Mucosa of rectum (tissue), 2 donors: Measurements from ENCODE around the gene MAGEA9B.
A peak's percentile ranks its signal among the peaks of the same experiment; 100 is the strongest.
"Not testable (repeated sequence)": the region's sequence is repeated elsewhere in the genome, so short reads cannot be mapped to it uniquely, and the experiment has no call there.

Source experiments
- H3K27ac ChIP-seq, 2 donors: one replicate each; pipeline ENCODE4 v1.7.0; 2013; ENCODE audit warnings: inconsistent platforms in 2 of 2, low read depth in 2 of 2, low read length in 2 of 2
- H3K27me3 ChIP-seq, 2 donors: one replicate each; pipeline ENCODE4 v1.7.0; 2013; ENCODE audit warnings: low read length in 2 of 2; ENCODE audit not compliant: control insufficient read depth in 2 of 2, insufficient read depth in 2 of 2
- H3K36me3 ChIP-seq, 2 donors: one replicate each; pipeline ENCODE4 v1.7.0; 2013; ENCODE audit warnings: low read length in 2 of 2; ENCODE audit not compliant: control insufficient read depth in 2 of 2, insufficient read depth in 2 of 2
- H3K4me1 ChIP-seq, 2 donors: one replicate each; pipeline ENCODE4 v1.7.0; 2013; ENCODE audit warnings: low read length in 2 of 2, mild to moderate bottlenecking in 1 of 2; ENCODE audit not compliant: control insufficient read depth in 2 of 2, insufficient read depth in 2 of 2
- H3K4me3 ChIP-seq, 2 donors: one replicate each; pipeline ENCODE4 v1.7.0; 2013; ENCODE audit warnings: low read length in 2 of 2
- H3K9ac ChIP-seq, 2 donors: one replicate each; pipeline ENCODE4 v1.7.0; 2013; ENCODE audit warnings: low read length in 2 of 2, low read depth in 1 of 2, mild to moderate bottlenecking in 1 of 2
- H3K9me3 ChIP-seq, 2 donors: one replicate each; pipeline ENCODE4 v1.7.0; 2013; ENCODE audit warnings: low read length in 2 of 2; ENCODE audit not compliant: control insufficient read depth in 2 of 2
- donor health status: healthy.
- donor health status: Normal muscosa, but diverticular disease.

Gene MAGEA9B, protein sequence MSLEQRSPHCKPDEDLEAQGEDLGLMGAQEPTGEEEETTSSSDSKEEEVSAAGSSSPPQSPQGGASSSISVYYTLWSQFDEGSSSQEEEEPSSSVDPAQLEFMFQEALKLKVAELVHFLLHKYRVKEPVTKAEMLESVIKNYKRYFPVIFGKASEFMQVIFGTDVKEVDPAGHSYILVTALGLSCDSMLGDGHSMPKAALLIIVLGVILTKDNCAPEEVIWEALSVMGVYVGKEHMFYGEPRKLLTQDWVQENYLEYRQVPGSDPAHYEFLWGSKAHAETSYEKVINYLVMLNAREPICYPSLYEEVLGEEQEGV

DNA sequence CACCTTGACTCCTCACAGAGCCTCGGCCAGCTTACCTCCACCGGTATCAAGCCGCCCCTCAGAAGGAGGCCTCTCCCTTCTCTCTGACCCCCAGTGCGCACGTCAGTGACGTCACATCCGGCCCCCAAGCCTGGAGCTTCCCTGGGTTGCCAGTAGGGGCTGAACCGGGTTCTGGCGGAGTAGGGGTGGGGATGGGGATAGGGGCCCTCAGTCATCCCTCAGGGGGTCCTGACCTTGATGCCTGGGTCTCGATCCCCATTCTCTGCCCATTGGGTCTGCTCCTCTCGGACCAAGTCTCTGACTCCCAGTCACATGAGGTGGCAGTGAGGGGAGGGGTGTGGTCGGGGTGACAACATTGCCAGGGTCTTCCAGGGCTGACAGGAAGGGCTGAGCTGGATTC lies at the start of gene MAGEA9B:
Gene MAGEA9B, minus strand, starts transcription at position 101 of the 400 bp plus-strand sequence. CDS start 4,280 bp downstream, outside the sequence.
- not testable (repeated sequence) for H3K4me1 ChIP-seq, H3K36me3 ChIP-seq, H3K4me3 ChIP-seq, H3K27ac ChIP-seq, H3K9me3 ChIP-seq, H3K9ac ChIP-seq, H3K27me3 ChIP-seq

DNA sequence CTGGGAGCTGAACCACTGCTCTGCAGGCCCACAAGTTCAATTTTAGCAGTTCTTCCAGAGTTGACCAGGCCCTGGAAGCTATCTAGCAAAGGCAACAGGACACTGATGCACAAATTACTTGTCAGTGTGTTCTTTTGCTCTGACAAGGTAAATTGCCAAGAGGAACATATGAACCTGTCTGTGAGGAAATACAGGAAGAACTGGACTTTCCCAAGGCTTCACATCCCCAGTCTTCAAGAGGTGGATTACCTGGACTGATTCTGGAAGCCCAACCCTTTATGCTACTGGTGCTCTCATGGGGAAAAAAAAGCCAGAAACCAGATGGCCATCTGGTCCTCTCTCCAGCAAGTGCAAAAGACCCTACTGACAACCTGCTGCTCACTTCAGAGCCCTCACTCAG lies 46.3 kb upstream of the MAGEA9B start:
- no peak overlapping the region for H3K9ac ChIP-seq

DNA sequence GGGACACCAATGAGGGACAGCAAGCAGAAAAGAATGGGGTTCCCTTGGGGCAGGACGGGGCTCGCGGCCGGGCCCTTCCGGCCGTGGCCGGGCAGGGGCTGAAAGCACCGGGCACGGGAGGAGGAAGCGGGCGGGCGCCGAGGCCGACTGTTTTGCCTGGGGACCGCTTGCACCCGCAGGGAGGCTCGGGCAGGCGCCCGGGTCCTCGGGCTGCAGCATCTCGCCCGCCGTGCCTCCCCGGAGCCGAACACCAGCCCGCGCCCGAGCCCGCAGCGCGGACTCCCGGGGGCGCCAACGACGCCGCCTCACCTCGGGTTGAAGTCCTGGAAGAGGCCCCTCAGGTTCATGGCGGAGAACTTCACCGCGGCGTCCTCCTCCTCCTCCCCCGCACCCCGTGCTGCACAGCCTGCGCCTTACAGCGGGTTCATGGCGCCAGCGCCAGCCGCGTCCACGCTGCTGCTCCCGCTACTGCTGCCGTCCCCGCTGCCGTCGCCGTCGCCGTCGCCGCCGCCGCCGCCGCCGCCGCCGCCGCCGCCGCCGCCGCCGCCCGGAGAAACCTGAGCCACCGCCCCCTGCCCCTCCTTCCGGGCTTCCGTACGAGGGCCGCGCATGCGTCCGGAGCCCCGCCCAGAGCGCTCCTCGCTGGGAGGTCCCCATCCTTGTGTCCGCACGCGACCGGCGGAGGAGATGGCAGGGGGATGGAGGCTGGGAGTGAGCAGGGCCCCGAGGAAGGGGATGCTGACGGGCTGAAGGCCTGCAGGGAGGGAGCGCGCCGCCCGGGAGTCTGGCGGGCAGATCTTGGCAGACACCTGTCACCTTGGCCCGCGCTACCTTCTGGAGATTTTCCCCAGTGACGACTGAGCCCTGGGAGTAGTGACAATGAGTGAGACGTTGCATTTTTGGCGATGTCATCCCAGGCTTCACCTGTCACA lies 44.2 kb upstream of the MAGEA9B start, which contains the start of gene TMEM185A:
Gene TMEM185A, minus strand, starts transcription at position 559 of the 932 bp plus-strand sequence. Its CDS starts 212 bp downstream, at position 347.
- H3K4me1 ChIP-seq: peaks cover 0 to 10% of the 10 kb centered on the region in 2 donors
- no peaks in the 10 kb centered on the region for H3K36me3 ChIP-seq
- H3K9me3 ChIP-seq: no peaks in the 10 kb centered on the region
- peak within 1 kb of the TSS; percentile 43 to 58 for H3K27ac ChIP-seq
- H3K27me3 ChIP-seq: peaks cover 4 to 5% of the 10 kb centered on the region in 2 donors
- peak within 1 kb of the TSS; percentile 52 to 59 for H3K9ac ChIP-seq
- peak within 1 kb of the TSS; percentile 71 to 74 for H3K4me3 ChIP-seq

More for the DNA sequence above, 46.3 kb upstream of the MAGEA9B start:
- Histone ChIP-seq H3K4me3 (no peak overlapping the region), H3K4me1 (peaks cover 0 to 10% of the 10 kb centered on the region in 2 donors), H3K36me3 (no peaks in the 10 kb centered on the region), H3K27me3 (peaks cover 4 to 5% of the 10 kb centered on the region in 2 donors), H3K27ac (no peak overlapping the region), H3K9me3 (no peaks in the 10 kb centered on the region)

DNA sequence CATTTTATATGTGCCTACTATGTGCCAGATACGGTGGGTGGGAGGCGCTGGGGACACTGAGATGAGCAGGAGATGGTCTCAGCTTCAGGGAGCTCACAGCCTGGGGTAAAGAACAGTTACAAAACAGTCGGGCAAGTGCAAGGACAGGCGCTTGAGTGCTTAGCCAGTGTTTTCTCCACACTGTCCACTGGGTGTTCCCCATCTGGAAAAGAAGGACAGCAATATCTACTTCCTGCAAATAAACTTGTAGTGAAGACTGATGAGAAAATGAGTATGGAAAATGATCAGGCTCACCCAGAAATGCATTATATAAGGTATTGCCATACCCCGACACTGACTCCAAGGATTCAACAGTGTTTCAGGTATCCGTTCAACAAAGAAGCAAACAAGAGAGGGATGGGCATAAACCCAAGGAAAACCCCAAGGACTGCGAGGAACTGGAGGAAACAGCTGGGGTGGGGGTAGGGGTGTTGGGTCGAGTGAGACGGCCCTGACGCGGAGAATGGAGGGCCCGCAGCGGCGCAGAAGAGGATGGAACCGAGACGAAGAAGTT lies 43.5 kb upstream of the MAGEA9B start:
- peak overlapping the region; percentile 71 to 74 for H3K4me3 ChIP-seq
- no peaks in the 10 kb centered on the region for H3K36me3 ChIP-seq
- peaks cover 0 to 10% of the 10 kb centered on the region in 2 donors for H3K4me1 ChIP-seq
- H3K27ac ChIP-seq: peak overlapping the region; percentile 43 to 58
- peak overlapping the region; percentile 52 to 59 for H3K9ac ChIP-seq
- H3K9me3 ChIP-seq: no peaks in the 10 kb centered on the region
- H3K27me3 ChIP-seq: peaks cover under 1 to 3% of the 10 kb centered on the region in 2 donors

DNA sequence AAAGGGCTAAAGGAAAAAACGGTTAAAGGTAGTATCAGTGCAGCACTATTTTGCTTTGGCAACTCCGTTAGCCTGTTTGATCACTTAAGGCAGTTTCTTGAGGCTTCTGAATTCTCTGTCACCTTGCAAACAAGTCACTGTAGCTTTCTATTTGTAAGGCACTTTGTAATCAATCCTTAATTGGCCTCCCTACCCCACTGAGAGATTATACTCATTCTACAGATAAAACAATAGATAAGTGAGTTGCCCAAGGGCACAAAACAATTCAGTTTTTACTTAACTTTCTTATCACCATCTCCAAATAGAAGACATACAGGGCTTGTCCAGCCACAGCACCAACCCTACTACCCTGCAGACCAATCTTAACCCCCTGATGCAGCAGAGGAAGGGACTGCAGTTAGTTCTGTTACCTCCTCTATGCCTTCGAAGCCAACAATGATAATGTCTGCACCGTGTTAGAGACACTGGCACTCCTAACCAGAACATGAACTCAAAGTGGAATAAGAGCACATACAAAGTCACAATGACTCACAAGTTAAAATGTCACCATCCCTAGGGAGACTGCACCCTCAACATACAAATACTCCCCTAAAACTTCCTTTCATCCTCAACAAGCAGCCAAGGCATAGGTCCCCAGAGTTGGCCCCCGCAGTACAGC lies 42.6 kb upstream of the MAGEA9B start:
- Histone ChIP-seq H3K4me3 (peak overlapping the region in 1 of 2 donors; percentile 71), H3K9ac (peak overlapping the region in 1 of 2 donors; percentile 9), H3K36me3 (no peaks in the 10 kb centered on the region), H3K4me1 (peaks cover 0 to 10% of the 10 kb centered on the region in 2 donors), H3K9me3 (no peaks in the 10 kb centered on the region), H3K27me3 (no peaks in the 10 kb centered on the region), H3K27ac (no peak overlapping the region)

DNA sequence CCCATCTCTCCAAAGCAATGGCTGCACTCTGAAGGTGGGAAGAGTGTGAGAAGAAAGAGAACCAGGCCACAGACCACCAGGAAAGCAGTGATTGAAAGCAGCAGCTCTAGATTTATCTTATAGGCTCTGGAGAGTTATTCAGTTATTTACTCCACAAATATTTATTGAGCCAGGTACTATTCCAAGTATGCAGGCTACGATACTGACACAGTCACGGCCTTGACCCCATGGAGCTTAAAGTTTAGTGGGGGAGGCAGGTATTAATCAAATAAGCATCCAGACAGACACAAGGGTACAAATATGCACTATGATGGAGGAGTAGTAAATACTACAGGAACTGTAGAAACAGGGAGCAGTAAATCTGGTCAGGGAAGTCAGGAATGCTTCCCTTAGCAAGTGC lies 41.5 kb upstream of the MAGEA9B start:
- Histone ChIP-seq H3K9me3 (no peaks in the 10 kb centered on the region), H3K4me1 (peaks cover 0 to 10% of the 10 kb centered on the region in 2 donors), H3K4me3 (no peak overlapping the region), H3K27ac (no peak overlapping the region), H3K36me3 (no peaks in the 10 kb centered on the region), H3K27me3 (no peaks in the 10 kb centered on the region), H3K9ac (no peak overlapping the region)

DNA sequence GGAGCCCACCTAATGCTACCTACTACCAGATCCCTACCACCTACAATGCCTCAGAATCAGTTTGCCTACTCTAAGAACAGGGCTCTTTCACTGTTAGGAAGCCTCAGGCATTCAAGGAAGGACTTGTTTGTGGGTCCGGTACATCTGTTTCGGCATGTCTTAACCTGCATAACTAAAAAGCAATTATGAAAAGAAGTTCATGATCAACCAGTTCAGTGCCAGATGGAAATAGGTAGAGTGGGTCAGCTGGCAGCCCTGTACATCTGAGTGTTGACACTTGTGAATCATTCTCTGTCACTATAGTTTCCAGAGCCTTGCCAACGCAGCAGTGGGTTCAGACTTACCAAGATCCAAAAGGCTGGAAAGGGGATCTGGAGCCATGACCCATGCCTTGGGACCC lies 41.0 kb upstream of the MAGEA9B start:
- Histone ChIP-seq H3K9ac (no peak overlapping the region), H3K27ac (no peak overlapping the region), H3K27me3 (no peaks in the 10 kb centered on the region), H3K4me1 (peaks cover 0 to 10% of the 10 kb centered on the region in 2 donors), H3K36me3 (no peaks in the 10 kb centered on the region), H3K4me3 (no peak overlapping the region), H3K9me3 (no peaks in the 10 kb centered on the region)

DNA sequence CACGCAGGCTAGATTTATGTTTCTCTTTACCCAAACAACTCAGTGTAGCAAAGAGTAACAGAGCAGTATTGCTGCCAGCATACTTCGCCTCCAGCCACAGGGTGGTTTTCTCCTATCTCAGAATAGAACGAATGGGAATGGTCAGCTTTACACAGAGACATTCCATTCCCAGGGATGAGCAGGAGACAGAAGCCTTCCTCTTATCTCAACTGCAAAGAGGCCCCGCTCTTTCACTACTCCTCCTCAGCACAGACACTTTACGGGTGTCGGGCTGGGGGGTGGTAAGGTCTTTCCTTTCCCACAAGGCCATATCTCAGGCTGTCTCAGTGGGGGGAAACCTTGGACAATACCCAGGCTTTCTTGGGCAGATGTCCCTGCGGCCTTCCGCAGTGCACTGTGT lies 39.6 kb upstream of the MAGEA9B start:
- not testable (repeated sequence) for H3K27ac ChIP-seq, H3K27me3 ChIP-seq, H3K36me3 ChIP-seq, H3K9me3 ChIP-seq, H3K4me3 ChIP-seq, H3K9ac ChIP-seq
- H3K4me1 ChIP-seq: peaks cover 0 to 10% of the 10 kb centered on the region in 2 donors

DNA sequence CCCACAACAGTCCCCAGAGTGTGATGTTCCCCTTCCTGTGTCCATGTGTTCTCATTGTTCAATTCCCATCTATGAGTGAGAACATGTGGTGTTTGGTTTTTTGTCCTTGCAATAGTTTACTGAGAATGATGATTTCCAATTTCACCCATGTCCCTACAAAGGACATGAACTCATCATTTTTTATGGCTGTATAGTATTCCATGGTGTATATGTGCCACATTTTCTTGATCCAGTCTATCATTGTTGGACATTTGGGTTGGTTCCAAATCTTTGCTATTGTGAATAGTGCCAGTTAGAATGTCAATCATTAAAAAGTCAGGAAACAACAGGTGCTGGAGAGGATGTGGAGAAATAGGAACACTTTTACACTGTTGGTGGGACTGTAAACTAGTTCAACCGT lies 32.4 kb upstream of the MAGEA9B start:
- not testable (repeated sequence) for H3K36me3 ChIP-seq, H3K9me3 ChIP-seq, H3K4me1 ChIP-seq, H3K27ac ChIP-seq, H3K4me3 ChIP-seq, H3K27me3 ChIP-seq, H3K9ac ChIP-seq
